ENCODE measurements around the gene HIPK2.

GRCh38 chr7:139654276-139655181 lies 123.3 kb downstream of the HIPK2 start:
- no peak for TF ChIP-seq FOXM1 (IDR thresholded peaks at IDR 0.05; ENCODE audit: borderline replicate concordance)
- no peak for TF ChIP-seq ZNF384 (IDR thresholded peaks at IDR 0.05)
- no peak for TF ChIP-seq SUZ12 (IDR thresholded peaks at IDR 0.05)
- no peak for TF ChIP-seq FOXK2 (IDR thresholded peaks at IDR 0.05)
- no peak for TF ChIP-seq TARDBP (IDR thresholded peaks at IDR 0.05)
- TF ChIP-seq PKNOX1 (IDR thresholded peaks at IDR 0.05), result no peak
- no peak for TF ChIP-seq LEF1 (IDR thresholded peaks at IDR 0.05; ENCODE audit: borderline replicate concordance)
- TF ChIP-seq SP1 (IDR thresholded peaks at IDR 0.05), result no peak
- no peak for TF ChIP-seq BHLHE40 (IDR thresholded peaks at IDR 0.05; ENCODE audit: borderline replicate concordance)
- no peak for TF ChIP-seq HDGF (IDR thresholded peaks at IDR 0.05; ENCODE audit: borderline replicate concordance)

Data from HEK293T (cell line).